GM12872 (cell line): Measurements from ENCODE around the gene STX16.

Source experiments
- TF ChIP-seq, protein P1 (sequence below): IDR thresholded peaks from 3 replicates; pipeline ENCODE4 v1.5.1; 2011; ENCODE audit warnings: low read depth, mild to moderate bottlenecking, low read length, moderate library complexity; ENCODE audit not compliant: insufficient read depth

Gene STX16

DNA sequence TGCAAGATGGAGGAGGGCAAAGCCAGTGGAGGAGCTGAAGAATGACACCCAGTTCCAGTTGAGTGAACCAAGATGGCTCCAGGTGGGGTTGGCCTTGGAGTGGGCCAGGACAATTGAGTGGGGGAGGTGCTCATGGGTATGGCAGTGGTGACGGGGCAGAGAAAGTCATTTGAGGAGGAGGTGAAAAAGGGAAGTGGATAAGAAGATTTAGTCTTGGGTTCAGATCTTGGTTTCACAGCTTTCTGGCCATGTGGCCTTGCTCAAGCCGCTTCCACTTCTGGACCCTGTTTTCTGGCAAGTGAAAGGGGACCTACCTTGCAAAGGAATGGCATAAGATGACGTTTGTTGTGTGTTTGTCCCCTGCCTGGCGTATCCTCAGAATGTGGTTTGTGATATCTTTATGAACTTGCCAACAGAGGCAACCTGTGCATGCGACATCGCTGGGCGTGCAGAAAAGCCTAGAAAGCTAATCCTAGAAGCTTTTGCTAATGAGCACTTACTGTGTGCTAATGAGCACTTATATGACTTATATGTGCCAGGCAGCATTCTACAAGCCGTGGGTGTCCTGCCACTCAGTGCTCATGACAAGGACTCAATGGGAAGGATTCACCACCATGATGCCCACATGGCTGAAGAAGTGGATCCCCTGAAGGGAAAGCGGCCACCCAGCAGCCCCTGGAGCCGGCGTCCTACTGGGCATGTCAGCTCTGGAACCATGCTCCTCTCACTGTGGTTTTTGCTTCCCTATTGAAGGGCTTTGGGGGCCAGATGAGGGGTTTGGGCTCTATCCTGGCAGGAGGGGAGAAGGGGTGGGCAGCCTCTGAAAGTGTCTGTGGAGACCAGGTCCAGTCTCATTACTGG lies 23.6 kb upstream of the STX16 start:
- TF ChIP-seq, protein P1, sequence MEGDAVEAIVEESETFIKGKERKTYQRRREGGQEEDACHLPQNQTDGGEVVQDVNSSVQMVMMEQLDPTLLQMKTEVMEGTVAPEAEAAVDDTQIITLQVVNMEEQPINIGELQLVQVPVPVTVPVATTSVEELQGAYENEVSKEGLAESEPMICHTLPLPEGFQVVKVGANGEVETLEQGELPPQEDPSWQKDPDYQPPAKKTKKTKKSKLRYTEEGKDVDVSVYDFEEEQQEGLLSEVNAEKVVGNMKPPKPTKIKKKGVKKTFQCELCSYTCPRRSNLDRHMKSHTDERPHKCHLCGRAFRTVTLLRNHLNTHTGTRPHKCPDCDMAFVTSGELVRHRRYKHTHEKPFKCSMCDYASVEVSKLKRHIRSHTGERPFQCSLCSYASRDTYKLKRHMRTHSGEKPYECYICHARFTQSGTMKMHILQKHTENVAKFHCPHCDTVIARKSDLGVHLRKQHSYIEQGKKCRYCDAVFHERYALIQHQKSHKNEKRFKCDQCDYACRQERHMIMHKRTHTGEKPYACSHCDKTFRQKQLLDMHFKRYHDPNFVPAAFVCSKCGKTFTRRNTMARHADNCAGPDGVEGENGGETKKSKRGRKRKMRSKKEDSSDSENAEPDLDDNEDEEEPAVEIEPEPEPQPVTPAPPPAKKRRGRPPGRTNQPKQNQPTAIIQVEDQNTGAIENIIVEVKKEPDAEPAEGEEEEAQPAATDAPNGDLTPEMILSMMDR: no peak

DNA sequence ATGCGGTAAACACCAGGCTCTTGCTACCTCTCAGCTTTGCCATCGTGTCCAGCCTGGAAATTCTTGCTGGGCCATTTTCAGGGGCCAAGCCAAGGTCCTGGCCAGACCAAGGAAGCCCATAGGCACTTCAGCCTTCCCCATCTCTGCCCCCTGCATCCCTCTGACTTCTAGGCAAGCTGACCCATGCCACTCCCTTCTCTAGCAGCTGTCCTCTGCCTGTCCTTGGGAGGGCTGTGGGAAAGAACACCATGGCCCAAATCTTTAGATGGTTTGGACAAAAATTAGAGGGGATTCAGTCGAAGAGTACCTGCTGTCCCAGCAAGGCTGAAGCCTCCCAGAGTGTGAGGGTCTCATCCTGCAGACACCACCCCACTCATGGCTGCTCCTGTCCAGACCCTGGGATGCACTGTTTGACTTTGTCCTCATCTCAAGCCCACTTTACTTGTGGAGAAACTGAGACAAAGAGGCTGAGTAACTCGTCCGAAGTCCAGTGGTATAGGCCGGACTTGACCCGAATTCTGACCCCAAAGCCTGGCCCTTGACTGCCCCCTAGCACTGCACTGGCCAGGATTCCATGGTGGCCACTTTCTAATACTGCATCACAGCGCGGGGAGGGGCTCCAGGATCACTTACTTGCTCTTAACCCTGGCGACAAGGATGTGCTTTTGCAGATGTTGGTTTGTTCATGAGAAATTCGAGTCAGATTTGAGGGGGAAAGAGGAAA lies 22.4 kb upstream of the STX16 start:
- TF ChIP-seq, protein P1: no peak

DNA sequence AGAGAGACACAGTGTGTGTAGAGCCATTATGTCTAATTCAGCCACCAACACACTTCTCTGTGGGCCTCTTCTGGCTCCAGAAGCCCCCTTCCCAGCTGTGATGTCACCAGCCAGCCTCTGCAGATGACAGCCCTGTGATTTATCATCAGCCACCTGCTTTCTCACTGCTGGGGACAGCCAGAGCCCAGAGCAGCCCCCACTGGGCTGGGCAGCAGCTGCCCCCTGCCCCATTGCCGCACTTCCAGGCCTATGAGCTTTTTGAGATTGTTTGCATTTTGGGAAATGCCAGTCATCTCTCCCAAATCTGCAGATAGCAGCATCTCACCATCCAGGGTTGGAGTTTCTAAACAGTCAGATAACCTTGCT lies 21.9 kb upstream of the STX16 start:
- TF ChIP-seq, protein P1: no peak

DNA sequence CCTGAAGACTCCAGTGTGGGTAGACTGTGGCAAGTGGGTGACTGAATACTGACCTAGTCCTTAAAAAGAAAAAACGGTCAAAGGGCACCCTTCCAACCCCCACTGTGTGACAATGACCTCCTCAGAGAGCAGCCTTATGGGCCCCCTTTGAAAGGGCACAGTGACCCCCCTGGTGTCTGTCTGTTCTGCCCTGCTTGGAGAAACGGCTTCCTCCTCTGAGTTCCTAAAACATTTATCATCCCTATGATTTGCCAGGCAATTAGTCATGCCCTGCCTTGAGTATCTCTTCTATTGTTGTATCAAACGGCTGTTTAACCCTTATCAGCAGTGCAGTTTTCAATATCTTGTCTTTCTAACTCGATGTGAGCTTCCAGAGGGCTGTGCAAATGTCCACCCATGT lies 21.0 kb upstream of the STX16 start:
- TF ChIP-seq, protein P1: no peak

DNA sequence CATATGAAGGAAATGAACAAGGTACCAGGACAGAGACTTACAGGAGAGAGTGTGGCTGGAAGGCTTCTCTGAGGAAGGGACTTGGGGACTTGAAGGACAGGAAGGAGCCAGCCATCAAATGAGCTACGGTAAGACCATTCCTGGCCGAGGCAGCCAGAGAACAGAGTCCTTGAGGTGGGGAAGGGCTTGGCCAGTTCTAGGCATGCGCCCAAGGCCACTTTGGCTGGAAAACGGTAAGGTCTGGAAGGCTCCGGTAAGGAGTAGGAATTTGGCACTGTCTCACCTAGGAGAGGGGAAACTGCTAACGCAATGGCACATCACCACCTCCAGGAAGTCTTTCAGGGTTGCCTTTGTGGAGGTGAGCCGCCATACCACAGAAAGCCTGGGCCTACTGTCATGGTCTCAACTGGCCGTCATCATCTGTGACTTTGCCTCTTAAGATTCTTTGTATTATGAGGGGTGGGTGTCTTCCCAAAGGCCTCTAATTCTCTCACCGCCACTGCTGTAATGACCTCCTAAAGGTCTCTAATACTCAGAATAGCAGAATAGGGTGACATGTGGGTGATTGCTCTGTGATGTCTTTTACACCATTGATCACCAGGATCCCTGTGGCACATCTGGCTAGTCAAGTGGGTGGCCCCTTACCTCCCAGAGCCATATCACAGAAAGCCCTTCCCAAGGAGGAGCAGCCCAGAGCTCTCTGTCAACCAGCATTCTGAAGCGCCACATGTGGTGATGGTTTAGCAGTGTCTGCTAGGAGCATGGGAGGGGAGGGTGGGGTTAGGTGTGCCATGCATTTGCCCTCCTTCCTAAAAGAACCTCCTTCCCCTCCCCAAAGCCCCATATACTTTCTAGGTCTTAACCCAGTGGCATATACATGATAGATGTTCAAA lies 17.7 kb upstream of the STX16 start:
- TF ChIP-seq, protein P1: no peak

DNA sequence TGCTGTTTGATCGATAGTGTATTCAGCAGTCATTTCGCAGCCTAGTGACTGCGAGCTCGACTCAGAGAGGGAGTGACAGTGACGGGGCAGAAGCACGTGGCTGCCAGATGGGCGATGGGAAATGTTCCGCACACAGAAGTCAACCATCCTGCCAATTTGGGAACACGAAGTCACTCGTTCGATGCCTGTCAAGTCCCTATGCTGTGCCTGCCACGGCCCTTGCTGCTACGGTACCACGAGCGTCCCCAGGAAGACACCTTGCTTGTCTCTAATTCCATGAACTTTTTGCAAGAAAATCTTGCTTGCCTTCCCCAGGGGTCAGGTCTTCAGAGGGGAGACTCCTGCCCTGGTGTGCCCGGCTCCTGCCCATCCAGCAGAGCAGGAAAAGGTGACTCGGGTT lies 17.0 kb upstream of the STX16 start:
- TF ChIP-seq, protein P1: no peak

DNA sequence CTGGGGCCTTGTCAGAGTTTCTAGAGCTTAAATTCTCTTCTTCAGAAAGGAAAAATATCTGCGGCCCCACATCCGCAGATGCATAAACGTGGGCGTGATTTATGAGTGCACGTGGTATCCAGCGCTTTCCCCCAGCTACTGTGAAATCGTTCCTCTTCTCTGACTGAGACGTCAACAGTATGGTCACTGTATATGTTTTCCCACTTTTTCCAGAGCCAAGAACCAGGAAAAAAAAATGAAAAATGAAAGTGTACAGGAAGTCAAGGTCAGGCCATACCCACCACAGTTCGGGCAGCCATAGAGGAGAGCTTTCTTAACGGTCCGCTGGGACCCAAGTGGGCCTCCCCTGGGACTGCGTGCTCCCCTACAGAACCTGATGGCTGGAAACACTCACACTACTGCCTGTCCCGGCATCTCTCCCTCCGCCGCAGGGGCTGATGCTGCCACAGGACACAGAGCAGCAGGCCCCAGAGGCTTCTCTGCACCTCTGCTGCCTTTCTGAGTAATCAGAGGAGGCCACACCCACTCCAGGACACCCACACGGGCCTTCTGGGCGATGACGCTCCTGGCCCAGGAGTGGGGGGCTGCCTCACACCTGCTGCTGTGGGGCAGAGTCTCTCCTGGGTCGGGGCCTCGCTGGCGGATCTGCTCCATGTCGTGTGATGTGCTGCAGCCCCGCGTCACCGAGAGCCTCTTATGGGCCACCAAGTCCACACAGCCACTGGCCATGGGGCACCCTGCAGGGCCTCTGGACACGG lies 16.4 kb upstream of the STX16 start:
- TF ChIP-seq, protein P1: no peak
